ENCODE data around the gene HOXC10.

HOXC10 gene

DNA sequence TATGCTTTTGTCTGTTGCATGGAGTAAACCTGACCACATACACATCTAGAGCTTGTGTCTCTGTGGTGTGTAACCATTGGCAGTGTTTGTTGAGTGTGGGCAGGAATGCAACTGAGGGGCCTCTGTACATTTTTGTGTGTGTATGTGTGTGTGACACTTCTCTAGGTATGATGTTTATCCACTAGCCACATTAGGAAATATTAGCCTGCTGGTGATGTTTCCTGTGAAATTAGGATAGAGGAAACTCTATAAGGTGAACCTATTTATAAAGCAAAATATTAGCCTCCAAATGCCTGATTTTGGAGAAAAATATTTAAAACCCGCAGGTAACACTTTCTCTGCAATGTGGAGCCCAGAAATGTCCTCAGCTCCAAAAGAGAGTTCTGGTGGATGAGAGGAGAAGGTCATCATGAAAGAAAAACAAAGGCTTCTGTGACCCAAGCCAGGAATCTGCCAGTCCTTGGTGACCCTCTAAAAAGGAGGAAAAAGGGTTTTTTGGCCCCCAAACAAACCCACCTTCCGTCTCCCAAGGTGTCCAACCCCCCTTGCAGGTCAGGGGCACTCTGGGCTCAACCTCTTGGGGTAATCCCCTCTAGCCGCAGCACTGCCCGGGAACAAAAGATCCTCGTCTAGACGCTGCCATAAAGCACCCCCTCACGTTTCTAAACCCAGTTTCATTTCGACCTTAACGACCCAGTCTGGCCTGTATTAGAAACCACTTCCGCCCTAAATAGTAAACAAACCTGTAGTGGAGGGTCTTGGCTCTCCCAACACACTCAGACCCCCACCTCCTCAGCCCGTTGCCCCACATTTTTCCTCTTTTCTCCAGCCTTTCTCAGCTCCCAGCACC is 7.1 kb upstream of the HOXC10 start:
- DNase-seq, result no peak

- no peak for DNase-seq
These were observed 6.2 kb upstream of the HOXC10 start for GRCh38 chr12:53978477-53979356.

DNA sequence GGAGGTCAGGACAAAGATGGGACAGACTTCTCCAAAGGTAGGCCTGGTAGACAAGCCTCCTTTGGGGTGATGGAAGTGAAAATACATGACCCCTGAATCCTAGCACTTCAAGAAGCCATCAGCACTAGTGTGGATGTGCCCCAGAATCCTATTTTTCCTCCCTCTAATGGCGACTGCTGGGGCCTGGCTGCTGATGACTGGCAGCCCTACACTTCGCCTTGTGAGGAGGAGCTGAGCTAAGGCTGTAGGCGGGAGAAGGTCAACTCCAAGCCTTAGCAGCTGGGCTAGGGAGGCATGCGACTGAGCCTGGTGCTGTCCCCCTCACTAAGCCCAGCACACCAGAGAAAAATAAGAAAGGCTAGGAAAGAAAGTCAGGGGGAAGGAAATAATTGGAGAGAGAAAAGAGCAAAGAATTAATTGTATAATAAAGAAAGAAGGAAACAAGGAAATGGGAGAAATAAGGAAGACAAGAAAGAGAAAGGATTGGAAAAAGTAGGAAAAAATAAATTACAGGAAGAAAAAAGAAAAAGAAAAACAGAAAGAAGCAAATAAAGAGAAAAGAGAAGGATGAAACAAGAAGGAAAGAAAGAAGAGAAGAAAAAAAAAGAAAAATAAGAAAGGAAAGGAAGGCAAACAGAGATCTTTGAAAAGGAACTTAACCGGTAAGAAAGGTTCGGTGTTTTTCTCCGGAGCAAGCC is 4.7 kb upstream of the HOXC10 start:
- DNase-seq, result no peak

DNA sequence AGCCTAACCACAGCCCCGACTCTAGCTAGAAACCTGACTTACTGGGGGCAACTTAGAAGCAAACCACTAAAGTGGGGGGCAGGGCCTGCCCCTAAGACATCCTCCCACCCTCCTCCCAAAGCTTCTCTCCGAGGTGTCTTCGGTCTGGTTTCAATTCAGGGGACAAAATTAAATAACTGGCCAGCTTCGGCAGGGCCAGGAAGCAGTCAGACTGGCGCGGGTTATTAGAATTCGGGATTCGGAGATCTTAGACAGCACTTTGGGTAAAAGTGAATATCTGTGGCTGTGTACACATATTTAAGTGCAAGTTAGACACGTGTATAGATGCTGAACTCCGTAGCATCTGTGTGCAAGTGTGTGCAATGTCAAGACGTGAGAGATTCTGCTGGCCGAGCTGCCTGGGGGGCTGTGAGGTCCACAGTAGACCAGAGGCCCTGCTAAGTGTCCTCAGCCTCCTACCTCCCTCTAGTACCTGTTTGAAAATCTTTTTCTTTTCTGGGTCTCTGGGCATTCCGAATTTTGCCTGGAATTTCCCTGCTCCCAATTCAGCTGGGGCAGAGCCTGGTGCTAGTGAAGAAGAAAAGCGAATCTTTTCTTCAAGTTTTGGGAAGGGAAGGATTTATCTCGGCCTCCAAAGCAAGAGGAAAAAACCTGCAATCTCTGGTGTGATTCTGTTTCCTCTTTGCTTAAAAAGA is 4.0 kb upstream of the HOXC10 start:
- DNase-seq, result no peak

DNA sequence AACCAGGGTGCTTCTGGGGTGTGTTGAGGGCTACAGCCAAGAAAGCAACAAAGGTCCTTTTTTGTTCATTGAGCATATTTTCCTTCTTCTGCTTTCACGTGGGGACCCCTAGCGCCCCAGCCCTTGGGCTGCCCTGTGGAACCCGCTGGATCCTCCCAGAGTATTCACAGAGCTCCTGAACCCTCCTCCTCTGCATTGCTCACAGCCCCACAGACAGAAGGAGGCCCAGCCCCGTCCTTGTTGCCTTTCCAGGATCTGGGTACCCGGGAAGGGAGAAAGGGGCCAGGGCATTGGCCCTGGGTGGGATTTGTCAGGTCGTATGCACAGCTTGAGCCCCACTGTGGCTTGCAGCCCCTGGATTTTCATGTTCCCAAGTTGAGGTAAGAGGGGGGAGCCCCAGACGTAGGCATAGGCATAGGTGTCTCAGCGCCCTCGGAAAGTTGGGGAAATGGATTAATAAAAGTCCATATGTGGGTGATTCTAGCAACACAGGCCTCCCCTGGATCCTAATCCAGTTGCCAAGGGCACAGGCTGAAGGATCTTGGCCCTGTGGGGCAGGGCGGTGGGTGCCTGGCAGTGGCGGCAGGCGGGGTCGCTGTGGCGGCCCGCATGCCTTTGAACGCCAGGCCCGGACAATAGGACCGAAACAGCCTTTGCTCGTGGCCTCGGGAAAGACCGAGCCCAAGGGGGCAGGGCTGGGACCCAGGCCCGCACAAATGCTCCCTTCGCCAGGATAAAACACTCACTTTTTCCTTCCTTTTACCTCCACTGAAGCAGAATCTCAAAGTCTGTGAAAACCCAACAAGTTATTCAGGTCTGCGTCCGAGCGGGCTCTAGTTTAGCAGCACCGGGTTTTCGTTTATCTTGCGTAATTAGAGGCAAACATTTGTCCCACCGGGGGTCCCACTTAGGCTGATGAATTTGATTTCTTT is 3.0 kb upstream of the HOXC10 start:
- no peak for DNase-seq

- DNase-seq, result no peak
These were observed 2.0 kb upstream of the HOXC10 start for GRCh38 chr12:53982648-53983567.

DNA sequence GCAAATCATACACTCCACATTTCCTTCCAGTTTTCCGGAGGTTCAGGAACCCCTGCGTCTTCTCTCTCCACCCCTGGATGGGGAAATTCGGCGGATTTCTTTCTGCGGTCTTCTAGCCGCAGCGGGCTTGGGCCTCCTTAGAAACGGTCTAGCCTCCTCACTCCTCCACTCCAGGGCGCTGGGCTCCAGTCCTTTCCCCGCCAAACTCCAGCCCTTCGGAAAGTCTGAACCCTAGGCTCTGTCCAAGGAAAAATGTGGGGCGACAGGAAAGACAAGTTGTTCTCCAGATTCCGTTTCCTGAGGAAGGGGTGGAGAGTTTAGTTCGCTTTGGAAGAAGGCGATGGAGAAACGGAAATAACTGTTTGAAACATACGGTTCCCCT is 1.4 kb upstream of the HOXC10 start:
- DNase-seq, result no peak

GRCh38 chr12:53983950-53984572 is 885 bp upstream of the HOXC10 start:
- no peak for DNase-seq

DNA sequence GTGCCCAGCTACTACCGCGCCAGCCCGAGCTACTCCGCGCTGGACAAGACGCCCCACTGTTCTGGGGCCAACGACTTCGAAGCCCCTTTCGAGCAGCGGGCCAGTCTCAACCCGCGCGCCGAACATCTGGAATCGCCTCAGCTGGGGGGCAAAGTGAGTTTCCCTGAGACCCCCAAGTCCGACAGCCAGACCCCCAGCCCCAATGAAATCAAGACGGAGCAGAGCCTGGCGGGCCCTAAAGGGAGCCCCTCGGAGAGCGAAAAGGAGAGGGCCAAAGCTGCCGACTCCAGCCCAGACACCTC is 697 bp downstream of the HOXC10 start:
- no peak for DNase-seq

GRCh38 chr12:53985994-53986685 is 1.2 kb downstream of the HOXC10 start:
- DNase-seq, result no peak

DNA sequence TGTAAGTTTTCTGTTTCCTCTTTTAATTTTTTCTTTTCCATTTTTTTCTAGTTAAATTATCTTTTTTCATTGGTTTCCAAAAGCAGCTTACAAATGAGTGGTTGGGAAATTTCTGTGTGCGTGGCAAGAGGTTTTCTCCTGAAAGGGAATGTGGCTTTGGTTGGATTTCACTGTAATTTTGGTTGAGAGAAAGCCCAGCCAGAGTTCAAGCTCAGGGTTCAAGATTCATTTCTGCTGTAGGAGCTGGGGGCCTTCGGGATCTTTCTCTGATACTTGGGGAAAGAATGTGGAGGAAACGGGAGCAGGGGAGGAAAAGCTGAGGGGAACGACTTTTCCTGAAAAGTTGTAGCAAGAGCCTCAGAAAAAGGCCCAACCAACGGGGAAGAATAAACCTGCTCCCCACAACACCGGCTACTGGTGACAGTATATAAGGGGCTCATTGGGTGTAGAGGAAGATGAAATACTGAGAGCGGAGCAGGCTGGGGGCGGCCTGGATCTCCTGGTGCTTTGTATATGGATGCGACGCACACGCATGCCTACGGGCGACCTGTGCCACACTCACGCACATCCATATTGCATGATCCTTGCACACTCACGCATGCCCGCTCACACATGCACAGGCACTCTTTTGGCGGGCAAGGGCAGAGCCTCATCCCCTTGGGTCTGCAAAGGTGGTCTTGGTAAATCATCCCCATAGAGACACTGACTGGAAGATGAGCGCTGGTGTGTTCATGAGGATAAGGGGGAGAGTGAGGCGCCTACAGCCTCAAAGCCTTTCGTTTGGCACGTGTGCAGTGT is 1.9 kb downstream of the HOXC10 start:
- no peak for DNase-seq

GRCh38 chr12:53987787-53988230 is 2.9 kb downstream of the HOXC10 start:
- DNase-seq, result no peak

DNA sequence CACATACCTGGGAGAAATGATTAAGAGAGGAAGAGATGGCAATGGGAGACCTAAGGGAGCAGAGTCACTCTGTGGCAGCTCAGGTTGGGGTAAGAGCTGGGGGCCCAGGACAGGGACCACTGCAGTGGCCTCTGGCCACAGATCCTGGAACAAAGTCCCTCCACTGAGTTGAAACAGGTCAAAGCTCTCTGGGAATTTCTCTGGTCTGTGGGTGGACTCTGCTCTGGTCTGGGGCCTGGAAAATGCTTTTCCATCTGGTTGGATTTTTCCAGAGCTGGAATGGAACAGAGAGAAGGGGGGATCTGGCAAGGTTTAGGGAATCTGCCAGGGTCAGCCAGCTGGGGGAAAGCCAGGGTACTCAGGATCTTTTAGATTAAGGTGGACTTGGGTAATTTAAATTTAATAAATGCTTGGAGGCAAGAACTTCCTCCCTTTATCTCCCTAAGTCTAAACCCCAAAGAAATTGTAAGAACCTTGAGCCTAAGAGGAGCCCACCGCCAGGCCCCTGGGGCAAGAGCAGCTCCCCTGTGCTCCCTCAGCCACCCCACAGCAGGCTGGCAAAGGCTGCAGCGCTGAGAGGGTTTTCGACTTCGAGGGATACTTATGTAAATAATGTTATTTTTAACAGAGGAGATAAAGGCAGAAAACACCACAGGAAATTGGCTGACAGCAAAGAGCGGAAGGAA is 3.7 kb downstream of the HOXC10 start:
- no peak for DNase-seq

GRCh38 chr12:53989227-53990113 is 4.5 kb downstream of the HOXC10 start:
- peak; percentile 39 for DNase-seq

DNA sequence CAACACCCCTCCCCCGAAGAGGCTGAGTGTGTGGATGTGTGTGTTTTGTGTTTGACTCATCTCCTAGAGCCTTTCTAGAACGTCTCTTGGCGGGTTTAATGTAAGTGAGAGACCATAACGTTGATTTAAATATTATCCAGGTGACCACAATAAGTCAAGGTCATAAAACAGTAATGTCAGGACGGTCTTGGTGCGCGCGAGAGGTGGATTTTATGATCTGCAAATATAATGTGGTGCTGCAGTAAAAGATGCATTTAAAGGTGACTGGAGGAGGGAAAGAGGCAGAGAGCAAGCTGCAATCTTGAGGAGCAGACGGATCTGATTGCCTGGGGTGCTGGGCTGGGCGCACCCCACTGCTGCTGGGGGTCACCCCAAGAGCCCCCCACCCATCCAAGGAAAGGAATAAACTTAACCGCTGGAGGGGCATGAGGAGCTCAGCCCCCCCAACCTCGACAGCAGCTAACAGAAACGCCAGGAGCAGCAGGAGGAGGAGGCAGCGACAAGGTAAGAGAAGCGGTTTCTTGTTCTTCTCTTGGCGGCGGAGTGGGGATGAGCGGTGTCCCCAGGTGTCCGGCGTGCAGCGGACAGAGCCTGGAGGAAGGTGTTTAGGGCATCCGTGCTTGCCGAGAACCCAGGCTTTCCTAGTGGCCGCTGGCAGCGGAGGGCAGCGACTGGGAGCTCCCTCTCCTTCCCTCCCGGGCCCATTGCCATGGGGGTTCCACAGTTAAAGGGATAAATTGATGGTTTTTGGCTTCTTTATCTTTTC is 5.5 kb downstream of the HOXC10 start:
- DNase-seq, result no peak

GRCh38 chr12:53991077-53991460 is 6.1 kb downstream of the HOXC10 start:
- DNase-seq, result no peak

Data from stimulated activated CD4-positive, alpha-beta T cell treated with anti-CD3 and anti-CD28 coated beads, Interleukin-4, amount 100 ng/mL, for 1 hour (primary cell).